ENCODE measurements around the gene ICAM1.
"Not testable (repeated sequence)": the region's sequence is repeated elsewhere in the genome, so short reads cannot be mapped to it uniquely, and the experiment has no call there.

The ICAM1 gene, protein sequence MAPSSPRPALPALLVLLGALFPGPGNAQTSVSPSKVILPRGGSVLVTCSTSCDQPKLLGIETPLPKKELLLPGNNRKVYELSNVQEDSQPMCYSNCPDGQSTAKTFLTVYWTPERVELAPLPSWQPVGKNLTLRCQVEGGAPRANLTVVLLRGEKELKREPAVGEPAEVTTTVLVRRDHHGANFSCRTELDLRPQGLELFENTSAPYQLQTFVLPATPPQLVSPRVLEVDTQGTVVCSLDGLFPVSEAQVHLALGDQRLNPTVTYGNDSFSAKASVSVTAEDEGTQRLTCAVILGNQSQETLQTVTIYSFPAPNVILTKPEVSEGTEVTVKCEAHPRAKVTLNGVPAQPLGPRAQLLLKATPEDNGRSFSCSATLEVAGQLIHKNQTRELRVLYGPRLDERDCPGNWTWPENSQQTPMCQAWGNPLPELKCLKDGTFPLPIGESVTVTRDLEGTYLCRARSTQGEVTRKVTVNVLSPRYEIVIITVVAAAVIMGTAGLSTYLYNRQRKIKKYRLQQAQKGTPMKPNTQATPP

DNA sequence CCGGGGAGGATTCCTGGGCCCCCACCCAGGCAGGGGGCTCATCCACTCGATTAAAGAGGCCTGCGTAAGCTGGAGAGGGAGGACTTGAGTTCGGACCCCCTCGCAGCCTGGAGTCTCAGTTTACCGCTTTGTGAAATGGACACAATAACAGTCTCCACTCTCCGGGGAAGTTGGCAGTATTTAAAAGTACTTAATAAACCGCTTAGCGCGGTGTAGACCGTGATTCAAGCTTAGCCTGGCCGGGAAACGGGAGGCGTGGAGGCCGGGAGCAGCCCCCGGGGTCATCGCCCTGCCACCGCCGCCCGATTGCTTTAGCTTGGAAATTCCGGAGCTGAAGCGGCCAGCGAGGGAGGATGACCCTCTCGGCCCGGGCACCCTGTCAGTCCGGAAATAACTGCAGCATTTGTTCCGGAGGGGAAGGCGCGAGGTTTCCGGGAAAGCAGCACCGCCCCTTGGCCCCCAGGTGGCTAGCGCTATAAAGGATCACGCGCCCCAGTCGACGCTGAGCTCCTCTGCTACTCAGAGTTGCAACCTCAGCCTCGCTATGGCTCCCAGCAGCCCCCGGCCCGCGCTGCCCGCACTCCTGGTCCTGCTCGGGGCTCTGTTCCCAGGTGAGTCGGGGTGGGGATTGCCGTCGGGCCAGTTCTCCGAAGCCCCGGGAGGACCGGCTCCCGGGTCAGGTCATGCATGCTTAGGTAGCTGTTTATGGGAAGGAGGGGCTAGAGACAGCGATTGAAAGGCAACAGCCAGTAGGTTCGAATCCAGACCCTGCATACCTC is at the start of gene ICAM1:
TSS of gene ICAM1 (plus strand) at position 505 of the 779 bp plus-strand sequence. CDS start at position 545, 40 bp downstream.
- no peak for DNase-seq (ENCODE audit: low read depth)

DNA sequence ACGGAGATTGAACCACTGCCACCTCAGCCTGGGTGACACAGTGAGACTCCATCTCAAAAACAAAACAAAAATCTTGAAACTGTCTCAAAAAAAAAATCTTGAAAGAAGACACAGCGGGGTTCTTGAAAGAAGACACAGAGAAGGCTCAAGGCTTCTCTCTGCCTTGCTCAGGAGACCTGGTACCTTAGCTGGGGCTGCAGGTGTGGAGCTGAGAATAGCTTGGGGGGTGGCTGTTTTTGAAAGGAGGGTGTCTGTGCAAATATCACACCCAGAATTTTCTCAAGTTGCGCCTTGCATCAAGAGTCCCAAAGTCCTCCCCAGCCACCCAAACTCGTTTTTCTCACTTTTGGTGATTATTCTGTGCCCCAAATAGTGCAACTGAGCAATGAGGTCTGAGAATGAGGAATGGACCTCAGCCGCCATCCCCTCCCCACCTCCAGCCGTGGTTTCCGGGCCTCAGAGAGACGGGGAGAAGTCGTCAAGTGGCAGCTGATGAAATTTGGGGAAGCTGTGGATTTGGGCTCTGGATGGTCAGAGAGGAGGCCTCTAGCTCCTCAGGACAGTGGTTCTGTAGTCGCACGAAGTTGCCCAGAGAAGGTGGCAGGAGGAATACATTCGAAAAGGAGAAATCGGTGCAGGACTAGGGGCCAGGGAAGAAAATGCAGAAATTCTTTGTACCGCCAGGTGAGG is 48.6 kb upstream of the ICAM1 start:
- DNase-seq (ENCODE audit: low read depth) = no peak

DNA sequence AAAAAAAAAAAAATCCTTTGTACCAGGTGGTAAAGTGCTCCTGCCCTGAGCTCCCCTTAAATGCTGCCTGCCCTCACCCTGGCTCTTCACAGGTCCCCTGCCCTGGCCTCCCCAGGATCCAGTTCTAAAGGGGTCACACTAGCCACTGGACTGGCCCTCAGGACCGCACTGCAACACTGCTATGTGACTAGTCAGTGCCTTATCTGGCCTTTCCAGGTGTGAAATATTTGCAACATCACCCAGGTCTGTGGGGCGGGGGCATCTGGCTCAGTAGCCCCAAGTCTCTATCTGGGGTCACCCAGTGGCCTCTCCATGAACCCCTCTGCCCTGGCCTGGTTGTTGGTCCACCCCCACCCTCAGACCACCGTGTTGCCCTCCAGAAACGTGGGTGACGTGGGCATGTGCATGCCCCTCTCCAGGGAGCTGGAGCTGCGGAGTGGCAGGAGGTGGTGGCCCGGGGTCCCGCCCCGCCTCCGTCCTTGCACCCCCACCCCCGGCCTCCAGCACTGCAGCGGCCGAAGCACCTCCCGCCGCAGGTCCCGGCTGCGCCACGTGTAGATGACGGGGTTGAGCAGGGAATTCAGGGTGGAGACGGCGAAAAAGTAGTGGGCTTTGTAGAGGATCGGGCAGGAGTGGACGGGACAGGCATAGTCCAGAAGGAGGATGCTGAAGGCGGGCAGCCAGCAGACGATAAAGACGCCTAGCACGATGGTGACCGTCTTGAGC is 47.3 kb upstream of the ICAM1 start:
- DNase-seq (ENCODE audit: low read depth) = no peak

DNA sequence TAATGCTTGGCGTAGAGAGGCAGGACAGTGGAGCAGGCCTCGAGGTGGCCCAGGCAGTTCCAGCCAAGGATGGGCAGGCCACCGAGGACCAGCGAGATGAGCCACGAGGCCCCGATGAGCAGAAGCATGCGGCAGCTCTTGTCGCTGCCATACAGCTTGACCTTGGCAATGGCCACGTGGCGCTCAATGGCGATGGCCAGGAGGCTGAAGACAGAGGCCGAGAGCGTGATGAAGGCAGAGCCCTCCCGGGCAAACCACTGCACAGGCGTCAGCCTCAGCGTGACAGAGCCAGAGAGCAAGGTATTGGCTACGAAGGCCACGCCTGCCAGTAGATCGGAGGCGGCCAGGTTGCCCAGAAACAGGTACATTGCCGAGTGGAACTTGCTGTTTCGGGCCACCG is 46.6 kb upstream of the ICAM1 start:
- no peak for DNase-seq (ENCODE audit: low read depth)

DNA sequence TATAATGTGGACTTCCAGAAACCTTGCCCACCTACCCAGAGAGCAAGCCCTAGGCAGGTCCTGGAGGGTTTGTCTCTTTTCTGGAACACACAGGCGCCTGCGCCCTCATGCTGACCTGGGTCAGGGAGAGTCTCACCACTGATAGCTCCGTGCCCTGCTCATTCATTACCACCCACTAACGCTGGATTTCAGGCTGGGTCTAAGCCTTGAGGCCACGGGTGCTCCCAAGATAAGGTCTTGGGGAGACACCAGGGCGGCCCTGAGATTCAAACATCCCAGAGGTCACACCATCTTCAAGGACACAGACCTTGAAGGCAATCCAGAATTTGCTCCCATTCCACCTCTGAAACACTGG is 44.9 kb upstream of the ICAM1 start:
- no peak for DNase-seq (ENCODE audit: low read depth)

DNA sequence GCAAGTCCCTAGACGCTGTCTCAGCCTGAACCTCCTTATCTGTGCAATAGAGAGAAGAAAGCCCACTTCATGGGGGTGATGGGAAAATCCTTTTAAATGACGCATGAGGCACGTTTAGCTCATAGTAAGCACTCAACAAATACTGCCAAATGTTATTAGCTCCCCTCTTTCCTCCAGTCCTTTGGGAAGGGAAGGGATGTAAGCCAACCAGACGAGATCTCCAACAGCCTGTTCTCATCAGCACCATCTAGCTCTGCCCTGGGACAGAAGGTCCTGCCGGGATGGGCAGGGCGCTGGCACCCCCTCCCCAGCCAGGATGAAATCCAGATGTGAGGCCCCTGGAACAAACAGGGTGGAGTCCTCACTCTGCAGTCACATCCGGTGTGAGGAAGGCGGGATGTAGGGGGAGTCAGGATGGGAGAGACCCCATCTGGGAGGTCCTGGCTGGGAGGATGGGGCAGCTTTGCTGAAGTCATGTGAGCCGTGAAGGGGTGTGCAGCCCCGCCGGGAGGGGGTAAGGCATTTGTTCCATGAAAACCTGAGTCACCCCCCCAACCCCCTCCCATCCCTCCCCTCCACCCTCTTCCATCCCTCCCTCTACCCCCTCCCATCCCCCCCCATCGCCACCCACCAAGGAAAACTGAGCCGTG is 44.4 kb upstream of the ICAM1 start:
- DNase-seq (ENCODE audit: low read depth) = peak; percentile 72

DNA sequence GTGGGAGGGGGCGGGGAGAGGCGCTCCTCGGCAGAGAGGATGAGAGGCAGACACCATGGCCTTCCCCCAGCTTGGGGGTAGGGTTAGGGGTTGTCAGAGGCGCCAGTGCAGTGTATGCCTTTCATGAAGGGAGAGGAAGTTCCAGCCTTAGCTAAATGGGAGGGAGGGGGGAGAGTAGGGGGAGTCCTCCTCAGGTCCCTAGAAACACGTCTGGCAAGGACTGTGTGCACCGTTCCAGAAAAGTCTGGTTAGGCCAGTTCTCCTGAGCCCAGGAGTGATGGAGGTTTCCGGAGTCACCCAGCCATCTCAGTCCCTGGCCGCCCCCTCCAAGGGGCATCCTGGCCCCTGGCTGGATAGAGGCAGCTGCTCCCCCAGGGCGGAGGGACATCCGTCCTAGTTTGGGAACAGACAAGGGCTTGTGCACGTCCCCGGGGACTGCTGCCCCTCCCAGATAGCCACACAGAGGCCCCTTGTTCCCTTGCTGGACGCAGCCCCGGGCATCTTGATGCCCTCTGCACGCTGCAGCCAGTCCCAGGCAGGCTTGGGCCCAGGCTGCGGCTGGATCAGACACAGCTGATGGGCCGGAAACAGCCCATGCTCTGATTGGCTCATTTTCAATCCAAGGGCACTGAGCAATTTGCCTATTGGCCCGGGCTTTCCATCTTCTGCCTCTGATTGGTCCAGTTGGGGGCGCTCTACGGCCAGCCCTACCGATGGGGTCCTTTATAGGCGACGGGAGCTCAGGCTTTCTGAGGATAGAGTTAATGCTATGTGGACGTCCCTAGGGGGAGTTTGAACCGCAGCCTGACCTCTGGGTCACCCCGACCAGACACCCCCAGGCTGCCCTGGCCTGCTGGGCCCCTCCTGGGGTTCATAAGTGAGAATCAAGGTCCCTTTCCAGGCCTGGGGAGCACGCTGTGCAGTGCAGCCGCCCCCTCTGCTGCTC is 43.6 kb upstream of the ICAM1 start:
- no peak for DNase-seq (ENCODE audit: low read depth)

DNA sequence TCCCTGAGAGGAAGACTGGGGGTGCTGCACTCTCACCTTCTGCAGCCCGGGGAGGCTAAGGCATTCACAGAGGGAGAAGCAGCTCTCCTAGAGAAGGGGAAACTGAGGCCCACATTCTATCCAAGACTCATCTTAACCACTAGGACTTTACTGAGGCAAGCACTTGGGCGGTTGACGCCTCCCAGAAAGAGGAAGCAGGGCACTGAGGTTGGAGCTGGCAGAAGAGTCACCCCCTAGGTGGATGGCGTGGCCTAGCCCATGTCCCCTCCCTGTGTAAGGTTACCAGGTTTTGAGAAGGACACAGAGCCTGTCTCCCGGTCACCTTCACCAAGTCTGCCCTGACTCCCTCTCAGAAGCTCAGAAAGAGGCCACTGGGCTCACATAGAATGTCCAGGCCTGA is 42.5 kb upstream of the ICAM1 start:
- DNase-seq (ENCODE audit: low read depth) = no peak

DNA sequence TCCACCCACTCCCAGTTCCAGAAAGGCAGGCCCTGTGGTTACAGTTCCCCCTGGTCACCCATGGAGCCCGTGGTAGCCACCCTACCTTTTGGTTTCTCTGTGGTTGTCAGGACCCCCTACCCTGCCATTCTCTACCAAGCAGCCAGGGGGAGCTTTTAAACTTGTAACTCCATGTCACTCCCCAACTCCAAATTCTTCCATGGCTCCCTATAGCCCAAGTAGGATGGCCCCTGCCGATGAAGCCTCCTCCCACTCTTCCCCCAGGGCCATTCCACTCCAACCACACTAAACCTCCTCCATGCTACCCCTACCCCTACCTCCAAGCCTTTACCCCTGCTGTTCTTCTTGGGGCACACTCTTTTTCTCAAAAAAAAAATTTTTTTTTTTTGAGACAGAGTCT is 42.0 kb upstream of the ICAM1 start:
- DNase-seq (ENCODE audit: low read depth) = no peak

DNA sequence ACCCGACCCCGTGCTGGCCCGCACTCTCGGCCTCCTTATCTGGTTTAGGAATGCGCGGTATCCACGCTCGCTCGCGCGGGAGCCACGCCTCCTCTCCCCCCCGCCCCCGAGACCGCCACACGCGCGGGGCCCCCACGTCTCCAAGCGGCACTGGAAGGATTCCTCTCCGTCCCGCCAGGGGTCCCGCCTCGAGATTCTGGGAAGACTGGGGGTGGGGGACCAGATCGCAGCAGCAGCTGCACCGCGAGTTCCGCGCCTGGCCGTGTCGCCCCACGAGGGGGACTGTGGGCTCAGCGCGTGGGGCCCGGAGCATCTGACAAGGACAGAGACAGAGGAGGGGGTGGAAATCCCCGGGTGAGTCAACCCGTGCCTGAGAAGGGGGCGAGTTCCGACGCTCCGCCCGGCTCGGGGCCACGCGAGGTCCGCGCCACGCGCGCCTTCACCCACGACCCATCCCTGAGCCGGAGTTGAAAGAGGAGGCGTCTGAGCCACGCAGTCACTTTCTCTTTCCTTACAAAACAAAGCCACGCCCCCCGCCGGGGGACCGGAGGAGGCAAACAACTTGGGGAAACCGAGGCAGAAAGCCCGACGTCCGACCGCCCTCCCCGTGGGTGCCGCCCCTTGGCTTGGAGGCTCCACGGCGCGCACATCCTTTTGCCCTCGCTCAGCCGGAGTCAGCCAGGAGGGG is 40.6 kb upstream of the ICAM1 start:
- DNase-seq (ENCODE audit: low read depth) = no peak

DNA sequence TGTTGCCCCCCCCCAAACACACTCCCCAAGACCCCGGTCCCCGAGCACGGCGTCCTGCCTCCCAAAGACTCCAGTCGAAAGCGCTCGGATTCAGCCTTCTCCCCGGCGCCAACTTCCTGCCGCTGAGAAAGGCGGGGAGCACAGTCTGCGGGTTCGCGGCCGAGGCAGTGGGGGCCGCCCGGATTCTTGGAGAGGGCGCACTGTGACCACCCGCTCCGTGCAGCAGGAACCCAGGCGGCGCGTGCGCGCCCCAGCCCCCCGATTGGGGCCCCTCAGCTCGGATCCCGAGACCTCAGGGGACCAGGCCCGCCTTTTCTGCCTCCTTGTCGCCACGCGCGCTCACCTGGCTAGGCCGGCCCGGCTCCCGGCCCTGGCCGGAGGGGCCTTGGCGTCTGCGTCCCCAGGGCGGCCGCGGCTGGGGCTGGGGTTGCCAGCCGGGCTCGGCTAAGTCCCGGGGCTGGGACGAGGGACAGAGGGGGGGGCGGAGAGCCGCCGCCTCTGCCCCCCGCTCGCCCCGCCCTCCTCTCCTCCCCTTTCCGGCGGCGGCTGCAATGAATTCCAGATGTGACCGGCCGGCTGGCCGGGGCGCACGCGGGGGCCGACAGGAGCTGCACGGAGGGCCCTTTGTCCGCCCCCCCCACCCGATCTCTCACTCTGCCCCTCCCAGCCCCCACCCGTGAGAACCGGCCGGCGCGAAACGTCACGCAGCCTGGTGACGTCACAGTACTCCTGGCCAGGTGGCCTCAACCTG is 39.9 kb upstream of the ICAM1 start, which contains the start of gene S1PR2:
TSS of gene S1PR2 (minus strand) at position 471 of the 751 bp plus-strand sequence. CDS start 6,426 bp downstream, outside the sequence.
- no peak for DNase-seq (ENCODE audit: low read depth)

DNA sequence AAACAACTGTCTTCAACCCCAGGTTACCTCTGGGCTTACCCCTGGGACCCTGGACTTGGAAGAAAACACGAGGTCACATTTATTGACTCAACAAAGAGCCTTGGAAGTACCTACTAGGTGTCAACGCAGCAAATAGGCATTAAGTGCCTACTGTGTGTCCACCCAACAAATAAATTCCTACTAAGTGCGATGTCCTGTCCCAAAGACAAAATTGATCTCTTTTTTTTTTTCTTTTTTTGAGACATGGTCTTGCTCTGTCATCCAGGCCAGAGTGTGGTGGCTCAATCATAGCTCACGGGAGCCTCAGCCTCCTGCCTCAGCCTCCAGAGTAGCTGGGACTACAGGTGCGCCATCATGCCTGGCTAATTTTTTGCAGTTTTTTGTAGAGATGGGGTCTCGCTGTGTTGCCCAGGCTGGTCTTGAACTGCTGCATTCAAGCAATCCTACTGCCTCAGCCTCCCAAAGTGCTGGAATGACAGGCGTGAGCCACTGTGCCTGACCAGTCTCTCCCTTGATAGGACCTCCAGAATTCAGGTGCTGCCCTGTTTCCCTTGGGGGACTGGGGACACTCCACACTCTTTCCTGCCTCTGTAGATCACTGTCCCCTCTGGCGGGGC is 39.2 kb upstream of the ICAM1 start:
- no peak for DNase-seq (ENCODE audit: low read depth)

DNA sequence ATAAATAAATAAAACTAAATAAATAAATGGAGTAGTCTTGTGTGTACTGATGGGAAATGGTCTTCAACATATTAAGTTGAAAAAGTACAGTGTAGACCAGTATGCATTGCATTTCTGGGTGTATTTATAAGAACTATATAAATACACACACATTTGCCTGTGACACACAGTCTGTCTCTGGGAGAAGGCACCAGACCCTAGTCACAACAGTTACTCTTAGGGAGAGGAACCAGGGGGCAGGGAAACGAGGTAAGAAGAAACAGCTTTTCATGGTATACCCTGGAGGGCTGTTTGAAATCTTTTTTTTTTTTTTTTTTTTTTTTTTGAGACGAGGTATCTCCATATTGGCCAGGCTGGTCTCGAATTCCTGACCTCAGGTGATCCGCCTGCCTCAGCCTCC is 37.0 kb upstream of the ICAM1 start:
- no peak for DNase-seq (ENCODE audit: low read depth)

DNA sequence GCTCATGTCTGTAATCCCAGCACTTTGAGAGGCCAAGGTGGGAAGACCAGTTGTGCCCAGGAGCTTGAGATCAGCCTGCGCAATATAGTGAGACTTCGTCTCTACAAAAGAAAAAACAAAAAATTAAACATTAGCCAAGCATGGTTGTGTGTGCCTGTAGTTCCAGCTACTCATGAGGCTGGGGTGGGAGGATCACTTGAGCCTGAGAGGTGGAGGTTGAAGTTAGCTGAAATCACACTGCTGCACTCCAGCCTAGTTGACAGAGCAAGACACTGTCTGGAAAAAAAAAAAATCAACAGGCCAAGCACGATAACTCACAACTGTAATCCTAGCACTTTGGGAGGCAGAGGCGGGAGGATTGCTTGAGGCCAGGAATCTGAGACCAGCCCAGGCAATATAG is 35.9 kb upstream of the ICAM1 start:
- DNase-seq (ENCODE audit: low read depth) = no peak

DNA sequence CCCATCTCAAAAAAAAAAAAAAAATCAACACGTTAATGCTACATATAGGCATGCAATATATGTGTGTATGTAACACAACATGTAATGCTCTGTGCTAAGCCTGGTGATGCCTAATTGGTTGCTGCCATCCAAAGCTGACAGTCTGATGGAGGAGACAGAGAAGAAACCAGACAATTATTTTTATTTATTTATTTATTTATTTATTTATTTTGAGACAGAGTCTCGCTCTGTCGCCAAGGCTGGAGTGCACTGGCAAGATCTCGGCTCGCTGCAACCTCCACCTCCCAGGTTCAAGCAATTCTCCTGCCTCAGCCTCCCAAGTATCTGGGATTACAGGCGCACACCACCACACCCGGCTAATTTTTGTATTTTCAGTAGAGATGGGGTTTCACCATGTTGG is 35.5 kb upstream of the ICAM1 start:
- DNase-seq (ENCODE audit: low read depth) = not testable (repeated sequence)

DNA sequence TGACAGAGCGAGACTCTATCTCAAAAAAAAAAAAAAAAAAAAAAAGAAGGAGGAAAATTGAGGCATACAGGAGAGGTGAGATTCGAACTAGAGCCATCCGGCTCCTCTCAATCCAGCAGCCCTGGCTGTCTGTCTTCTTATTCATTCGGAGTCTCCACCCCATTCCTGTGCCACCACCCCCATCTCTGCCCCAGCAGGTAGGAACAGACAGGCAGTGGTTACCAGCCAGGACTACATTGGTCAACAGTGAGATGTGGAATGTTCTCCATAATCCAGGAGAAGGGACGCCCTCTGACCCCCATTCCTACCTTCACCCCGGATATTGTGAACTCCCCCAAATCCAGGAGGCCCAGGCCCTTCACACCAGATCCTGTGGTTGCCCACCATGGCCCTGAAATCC is 33.2 kb upstream of the ICAM1 start:
- DNase-seq (ENCODE audit: low read depth) = no peak

DNA sequence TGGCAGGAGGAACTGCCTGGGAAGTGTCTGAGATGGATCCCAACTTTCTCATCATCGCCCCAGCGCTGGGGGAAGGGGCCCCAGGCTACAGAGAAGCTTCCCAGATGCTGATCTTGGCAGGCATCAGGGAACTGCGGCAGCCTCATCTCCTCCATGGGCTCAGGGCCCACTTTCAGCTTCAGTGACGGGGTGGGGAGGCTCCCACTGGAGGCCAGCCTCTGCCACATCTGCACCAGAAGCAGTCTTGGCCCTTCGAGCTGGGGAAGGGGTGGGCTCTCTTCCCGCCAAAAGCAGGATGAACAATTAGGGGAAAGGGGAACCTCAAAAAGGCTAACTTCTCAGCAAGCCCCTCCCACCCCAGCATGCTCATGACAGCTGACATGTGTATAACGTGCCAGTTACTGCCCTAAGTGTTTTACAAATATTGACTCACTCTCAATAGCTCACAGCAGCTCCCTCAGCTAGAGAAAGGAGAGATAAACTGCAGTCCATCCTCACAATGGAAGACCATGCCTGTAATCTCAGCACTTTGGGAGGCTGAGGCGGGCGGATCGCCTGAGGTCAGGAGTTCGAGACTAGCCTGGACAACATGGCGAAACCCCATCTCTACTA is 32.6 kb upstream of the ICAM1 start:
- peak; percentile 82 for DNase-seq (ENCODE audit: low read depth)

Data from GM04504 (cell line).